ENCODE results near the gene CHIC2.

- no peak for TF ChIP-seq POLR2A (IDR thresholded peaks at IDR 0.05; ENCODE audit: low read depth, low read length)
- no peak for TF ChIP-seq TAF1 (IDR thresholded peaks at IDR 0.05; ENCODE audit: low read depth, low read length)
- TF ChIP-seq POLR2AphosphoS5 (IDR thresholded peaks at IDR 0.05; ENCODE audit: low read depth, low read length), result no peak
Measured at GRCh38 chr4:54101190-54102041, 37.0 kb upstream of the CHIC2 start.
